Bronchial epithelial cell (primary cell): ENCODE results near the gene ANTXR1. TPM values are rescaled to one million over a fixed set of nuclear protein-coding genes. Genes with fewer than 3 reads are reported as not detected.
A peak's percentile ranks its signal among the peaks of the same experiment; 100 is the strongest.

Source experiments
- DNase-seq: peaks from one replicate; pipeline ENCODE4 v3.0.0-alpha.2; 2010; ENCODE audit warnings: low read depth
- FAIRE-seq: peaks from 2 replicates; lab custom pipeline; 2011; peaks lifted over from hg19 to GRCh38; lab: Jason Lieb, UNC
- H3K27me3 ChIP-seq: 2 replicates; pipeline ENCODE4 v1.5.1; 2011; ENCODE audit warnings: low read length; ENCODE audit not compliant: control insufficient read depth, insufficient read depth
- H3K36me3 ChIP-seq: 2 replicates; pipeline ENCODE4 v1.5.1; 2011; ENCODE audit warnings: low read length; ENCODE audit not compliant: control insufficient read depth, insufficient read depth
- H3K4me3 ChIP-seq: 2 replicates; pipeline ENCODE4 v1.5.1; 2011; ENCODE audit warnings: mild to moderate bottlenecking, low read depth, low read length, control low read depth
- CTCF ChIP-seq: IDR thresholded peaks from 2 replicates; pipeline ENCODE4 v1.5.1; 2011; ENCODE audit warnings: mild to moderate bottlenecking, moderate library complexity, low read length, control low read depth, inconsistent platforms; ENCODE audit not compliant: insufficient read depth, severe bottlenecking
- total RNA-seq: library from RNA; depleted of rRNA; stranded (reverse); fragments of >200 nt; gene quantifications from 2 replicates; pipeline ENCODE4 v1.2.1, GENCODE V29; 2014

The ANTXR1 gene
- total RNA-seq, 1 donor from 2014 or later = 3.7 TPM

- no peak for DNase-seq
- no peaks in the 10 kb centered on the region for H3K27me3 ChIP-seq
- TF ChIP-seq CTCF = no peak
- no peak for FAIRE-seq
- H3K36me3 ChIP-seq = no peaks in the 10 kb centered on the region
- H3K4me3 ChIP-seq = no peak overlapping the region
These were observed 83.5 kb downstream of the ANTXR1 start for GRCh38 chr2:69096326-69097095.

- no peak overlapping the region for H3K4me3 ChIP-seq
- no peaks in the 10 kb centered on the region for H3K36me3 ChIP-seq
- FAIRE-seq (no peak), DNase-seq (no peak)
- TF ChIP-seq CTCF = no peak
- no peaks in the 10 kb centered on the region for H3K27me3 ChIP-seq
These were observed 84.2 kb downstream of the ANTXR1 start for GRCh38 chr2:69097148-69097610.

- FAIRE-seq = no peak
- Histone ChIP-seq H3K36me3 (no peaks in the 10 kb centered on the region), H3K27me3 (no peaks in the 10 kb centered on the region), H3K4me3 (no peak overlapping the region)
- no peak for DNase-seq
- no peak for TF ChIP-seq CTCF
These were observed 85.1 kb downstream of the ANTXR1 start for GRCh38 chr2:69097891-69098655.

GRCh38 chr2:69099541-69099940, 86.6 kb downstream of the ANTXR1 start:
- H3K36me3 ChIP-seq = no peaks in the 10 kb centered on the region
- TF ChIP-seq CTCF = no peak
- FAIRE-seq = no peak
- H3K27me3 ChIP-seq = no peaks in the 10 kb centered on the region
- H3K4me3 ChIP-seq = no peak overlapping the region
- peak; percentile 55 for DNase-seq

- FAIRE-seq (no peak), DNase-seq (no peak)
These were observed 87.3 kb downstream of the ANTXR1 start for GRCh38 chr2:69100220-69100723.

More at GRCh38 chr2:69100220-69100723, 87.3 kb downstream of the ANTXR1 start:
- Histone ChIP-seq H3K27me3 (no peaks in the 10 kb centered on the region), H3K36me3 (no peaks in the 10 kb centered on the region), H3K4me3 (no peak overlapping the region)
- no peak for TF ChIP-seq CTCF
